Activated CD8-positive, alpha-beta memory T cell treated with anti-CD3 and anti-CD28 coated beads for 48 hours (primary cell): Measurements from ENCODE around the gene WWOX.

Experiments
- DNase-seq, 3 experiments: peaks; one replicate each; pipeline ENCODE4 v3.0.0-alpha.2; 2020; ENCODE audit warnings: low read depth in 2 of 3, low spot score in 2 of 3

WWOX gene

DNA sequence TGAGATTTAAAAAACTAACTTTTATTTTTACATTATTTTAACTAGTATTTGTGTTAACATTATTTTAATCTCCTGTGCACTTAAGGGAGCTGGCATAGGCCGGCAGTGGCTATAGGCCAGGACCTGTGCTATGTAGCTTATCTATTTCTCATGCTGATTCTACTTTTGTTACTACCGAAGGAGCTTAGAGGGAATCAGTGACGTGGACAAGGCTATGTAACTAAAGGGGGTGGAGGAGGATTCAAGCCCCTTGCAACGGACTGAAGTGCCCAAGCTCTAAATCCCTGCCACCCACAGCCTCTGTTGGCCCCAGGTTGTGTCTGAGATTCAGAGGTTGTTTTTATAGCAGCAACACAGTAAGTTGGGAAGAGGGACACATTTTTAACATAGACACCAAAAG lies 356.4 kb downstream of the WWOX start:
- DNase-seq = no peak

DNA sequence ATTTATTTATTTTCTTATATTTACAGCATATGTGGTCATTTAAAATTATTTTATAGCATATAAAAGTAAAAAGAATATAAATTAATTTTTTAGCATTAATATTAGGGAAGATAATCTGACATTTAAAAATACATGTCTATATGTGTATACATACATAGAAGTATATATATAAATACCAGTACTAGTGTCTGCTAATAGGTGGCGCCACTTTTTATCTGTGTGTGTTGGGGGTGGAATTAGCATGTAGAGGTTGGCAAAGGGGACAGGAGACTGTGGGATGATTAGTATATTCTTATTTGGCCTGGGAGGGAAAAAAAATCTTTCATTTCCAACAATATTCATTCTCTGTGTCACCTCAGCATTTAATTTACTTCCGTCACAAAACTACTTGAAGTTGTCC lies 359.1 kb downstream of the WWOX start:
- no peak for DNase-seq

DNA sequence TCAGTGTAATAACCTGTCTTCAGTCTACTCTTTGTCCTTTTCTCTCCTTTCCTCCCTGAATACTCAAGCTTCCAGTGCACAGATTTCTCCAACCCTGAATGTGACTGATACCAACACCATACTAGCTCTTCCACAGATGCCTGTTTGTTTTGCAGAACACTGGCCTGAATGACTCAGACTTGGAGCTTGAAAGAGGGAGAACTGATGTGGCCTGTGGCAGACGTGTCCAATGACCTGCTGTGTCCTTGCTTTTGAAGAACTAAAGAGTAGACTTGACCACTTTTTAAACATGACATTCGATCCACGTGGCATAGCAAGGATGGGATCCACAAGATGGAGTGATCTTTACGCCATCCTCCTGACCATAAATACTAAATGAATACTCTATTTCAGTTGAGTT lies 361.0 kb downstream of the WWOX start:
- no peak for DNase-seq

DNA sequence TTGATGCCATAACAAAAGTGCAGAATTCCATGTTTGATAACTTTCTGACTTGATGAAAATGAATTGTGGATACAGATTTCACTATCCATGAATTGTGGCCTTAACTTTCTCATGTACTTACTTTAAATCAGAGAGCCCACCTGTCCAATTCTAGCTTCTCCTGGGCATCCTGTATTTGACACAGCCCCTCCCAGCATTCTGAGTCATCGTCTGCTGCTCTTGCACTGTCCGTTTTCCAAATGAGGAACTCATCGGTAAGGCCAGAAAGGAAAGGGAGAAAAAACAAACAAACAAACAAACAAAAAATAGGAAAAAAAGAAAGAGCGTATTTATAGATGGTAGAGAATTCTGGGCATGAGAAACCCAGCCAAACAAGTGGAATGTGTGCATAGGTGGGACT lies 361.6 kb downstream of the WWOX start:
- DNase-seq = no peak

DNA sequence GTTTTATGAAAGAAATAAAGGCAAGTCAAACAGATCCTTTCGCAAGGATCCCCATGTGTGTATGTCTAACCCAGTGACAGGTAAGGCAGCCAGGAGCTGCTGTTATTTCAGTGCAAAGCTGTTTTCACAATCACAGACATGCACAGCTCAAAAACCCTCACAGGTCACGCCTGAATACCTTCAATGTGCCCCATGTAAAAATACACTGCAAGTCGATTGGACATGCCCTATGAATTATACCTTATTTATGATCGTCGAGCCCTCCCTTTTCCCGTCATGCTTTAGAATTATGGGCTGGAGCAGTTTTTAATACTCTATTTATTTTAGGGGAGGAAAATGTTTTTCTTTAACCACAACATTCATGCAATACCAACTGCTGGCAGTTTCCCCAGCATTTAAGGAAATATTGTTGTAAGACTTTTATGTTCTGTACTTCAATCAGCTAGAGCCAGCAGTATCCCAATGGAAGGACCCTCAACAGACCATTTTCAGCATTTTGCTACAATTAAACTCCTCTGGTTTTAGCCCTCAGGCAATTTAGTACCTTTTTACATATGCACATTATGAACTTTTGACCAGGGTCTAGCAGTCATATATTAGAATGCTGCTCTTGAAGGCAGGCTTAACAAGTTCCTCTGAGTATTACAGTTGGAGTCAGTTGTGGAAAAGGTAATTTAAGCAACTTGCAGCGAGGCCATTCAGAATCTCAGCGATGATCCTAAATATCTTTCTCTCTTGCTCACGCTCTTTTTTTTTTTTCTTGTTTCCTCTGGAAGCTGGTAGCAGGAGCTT lies 362.2 kb downstream of the WWOX start:
- DNase-seq = no peak

DNA sequence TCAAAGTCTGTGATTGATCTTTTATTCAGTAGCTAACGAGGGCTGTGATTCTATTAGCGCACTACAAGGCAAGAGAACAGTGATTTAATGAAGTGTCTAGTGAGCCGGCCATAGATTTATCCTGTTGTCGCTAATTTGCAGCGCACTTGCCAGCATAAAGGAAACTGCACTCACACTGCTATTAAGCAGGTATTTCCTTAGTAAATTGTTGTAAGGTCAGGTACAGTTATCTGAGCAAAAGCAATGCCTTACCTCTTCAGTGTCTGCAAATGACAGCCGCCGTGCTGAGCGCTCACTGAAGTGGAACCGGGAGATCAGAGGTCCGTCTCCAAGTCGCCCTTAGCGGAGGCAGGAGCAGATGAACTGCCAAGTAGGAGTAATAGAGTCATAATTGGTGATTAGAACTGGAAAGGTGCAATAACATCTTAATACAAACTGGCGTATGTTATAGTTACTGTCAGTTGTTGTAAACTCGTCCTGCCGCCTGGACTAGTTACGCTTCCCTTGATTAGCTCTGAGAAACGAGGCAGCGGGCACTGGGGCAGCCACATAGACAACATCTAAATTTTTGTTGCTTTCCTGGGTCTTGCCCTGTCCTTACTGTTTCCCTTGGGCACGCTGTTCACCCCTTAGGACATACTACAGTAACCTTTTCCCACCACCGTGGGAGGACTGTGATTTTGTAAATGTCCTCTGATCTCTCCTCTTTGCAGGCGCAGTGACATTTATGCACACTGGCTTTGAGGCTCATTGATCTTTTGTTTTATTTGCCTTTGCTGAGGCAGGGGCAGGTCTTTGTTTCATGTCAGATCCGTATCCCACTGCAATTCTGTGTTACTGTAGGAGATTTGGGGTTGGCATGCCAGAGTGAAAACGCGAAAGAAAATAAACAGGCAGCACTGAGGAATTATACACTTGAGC lies 363.1 kb downstream of the WWOX start:
- no peak for DNase-seq

DNA sequence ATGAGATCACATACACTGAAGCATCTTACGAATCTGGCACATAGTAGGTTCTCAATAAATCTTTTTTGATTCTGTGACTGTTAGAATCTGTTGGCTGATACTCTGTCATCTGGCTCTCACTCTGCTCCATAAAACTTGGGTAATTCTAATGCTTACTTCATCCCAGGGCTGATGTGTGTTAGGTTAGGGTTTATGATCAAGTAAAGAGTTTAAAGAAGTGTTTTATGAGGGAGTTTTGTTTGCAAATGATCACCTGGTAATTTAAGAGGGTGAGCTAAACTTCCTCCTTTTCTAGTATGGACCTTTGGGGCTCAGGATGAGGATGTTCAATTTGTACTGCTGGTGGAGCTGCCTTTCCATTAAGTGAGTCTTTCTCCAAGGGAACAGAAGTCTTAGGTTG lies 364.1 kb downstream of the WWOX start:
- no peak for DNase-seq

DNA sequence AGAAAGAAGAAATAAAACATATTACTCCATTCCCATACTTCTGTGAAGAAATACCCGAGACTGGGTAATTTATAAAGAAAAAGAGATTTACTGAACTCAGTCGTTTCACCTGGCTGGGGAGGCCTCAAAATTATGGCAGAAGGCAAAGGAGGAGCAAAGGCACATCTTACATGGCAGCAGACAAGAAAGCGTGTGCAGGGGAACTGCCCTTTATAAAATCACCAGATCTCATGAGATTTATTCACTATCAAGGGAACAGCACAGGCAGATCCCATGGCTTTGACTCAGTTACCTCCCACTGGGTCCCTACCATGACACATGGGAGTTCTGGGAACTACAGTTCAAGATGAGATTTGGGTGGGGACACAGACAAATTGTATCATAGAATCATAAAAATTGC lies 365.4 kb downstream of the WWOX start:
- DNase-seq = no peak

DNA sequence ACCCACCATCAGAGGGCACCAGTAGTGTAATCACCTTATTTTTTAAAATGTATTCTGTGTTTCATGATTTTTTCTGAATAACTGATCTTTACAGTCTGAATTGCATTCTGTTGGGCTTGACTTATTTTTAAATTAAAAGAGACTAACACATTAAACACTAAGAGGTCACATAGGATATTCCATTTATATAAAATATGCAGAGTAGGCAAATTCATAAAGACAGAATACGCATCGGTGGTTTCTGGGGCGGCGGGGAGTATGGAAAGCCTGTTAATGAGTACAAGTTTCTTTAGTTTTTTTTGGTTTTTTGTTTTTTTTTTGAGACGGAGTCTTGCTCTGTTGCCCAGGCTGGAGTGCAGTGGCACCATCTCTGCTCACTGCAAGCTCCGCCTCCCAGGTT lies 366.3 kb downstream of the WWOX start:
- no peak for DNase-seq

DNA sequence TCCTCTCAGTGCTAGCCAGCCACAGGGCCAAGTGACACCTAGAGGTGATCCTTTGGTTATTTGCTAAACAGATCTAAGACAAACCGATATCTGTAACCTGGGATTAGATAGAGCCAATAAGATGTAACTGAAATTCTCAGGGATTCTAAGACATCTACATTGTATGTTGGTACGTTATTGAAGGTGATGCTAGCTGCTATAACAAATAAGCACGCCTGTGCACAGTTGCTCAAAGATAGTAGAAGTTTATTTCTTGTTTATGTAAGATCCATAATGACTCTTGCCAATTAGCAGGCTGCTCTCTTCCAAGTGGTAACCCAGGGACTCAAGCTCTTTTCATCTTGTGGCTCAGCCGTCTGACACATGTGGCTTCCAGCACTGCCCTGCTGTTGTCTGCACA lies 370.3 kb downstream of the WWOX start:
- no peak for DNase-seq

DNA sequence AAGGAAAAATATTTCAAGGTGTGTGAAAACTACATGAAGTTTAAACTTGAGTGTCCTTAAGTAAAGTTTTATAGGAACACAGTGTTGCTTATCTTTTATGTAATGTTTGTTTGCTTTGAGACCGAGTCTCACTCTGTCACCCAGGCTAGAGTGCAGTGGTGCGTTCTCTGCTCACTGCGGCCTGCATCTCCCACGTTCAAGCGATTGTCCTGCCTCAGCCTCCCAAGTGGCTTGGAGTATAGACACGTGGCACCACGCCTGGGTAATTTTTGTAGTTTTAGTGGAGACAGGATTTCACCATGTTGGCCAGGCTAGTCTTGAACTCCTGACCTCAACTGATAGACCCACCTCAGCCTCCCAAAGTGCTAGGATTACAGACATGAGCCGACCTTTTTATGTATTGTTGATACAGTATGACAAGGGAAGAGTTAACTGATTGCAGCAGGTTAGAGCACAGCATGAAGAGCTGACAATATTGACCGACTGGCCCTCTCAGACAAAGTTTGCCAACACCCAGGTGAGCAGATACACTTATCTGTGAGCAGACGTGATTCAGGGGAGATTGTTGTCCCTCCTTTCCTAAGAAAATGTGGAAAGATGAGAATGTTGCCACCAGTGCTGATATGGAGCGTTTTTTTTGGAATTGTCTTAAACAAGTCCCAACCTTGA lies 373.7 kb downstream of the WWOX start:
- no peak for DNase-seq

DNA sequence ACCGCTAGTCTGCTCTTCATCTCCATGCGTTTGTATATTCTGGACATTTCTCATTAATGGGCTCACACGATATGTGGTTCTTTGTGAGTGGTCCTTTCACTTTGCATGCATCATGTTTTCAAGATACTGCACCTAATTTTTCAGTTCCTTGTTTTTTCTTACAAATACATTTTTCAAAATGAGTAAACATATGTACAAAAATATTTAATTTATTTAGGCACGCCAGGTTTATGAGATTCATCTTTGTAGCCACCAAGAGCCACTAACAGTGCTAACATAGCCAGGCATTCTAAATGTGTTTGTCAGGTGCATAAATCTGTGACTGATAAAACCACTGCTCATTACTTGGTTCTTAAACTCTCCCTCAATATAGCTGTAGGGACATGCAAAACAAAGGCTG lies 375.3 kb downstream of the WWOX start:
- no peak for DNase-seq

DNA sequence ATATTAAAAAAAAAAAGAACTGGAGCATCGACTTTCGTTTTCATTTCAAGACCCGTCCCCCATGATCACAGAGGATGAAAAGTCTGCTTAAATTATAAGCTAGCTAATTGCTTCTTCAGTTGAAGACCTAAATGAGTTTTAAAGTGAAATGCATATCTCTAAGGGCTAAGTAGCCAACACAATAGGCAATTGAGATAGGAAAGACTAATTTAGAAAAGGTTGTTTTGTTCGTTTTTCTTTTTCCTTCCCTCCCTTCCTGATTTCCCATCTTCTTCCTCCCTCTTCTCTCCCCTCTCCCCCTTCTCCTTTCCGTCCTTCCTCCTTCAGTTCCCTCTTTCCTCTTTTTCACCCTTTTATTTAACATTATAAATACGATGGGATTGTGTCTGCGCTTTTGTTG lies 377.2 kb downstream of the WWOX start:
- no peak for DNase-seq

DNA sequence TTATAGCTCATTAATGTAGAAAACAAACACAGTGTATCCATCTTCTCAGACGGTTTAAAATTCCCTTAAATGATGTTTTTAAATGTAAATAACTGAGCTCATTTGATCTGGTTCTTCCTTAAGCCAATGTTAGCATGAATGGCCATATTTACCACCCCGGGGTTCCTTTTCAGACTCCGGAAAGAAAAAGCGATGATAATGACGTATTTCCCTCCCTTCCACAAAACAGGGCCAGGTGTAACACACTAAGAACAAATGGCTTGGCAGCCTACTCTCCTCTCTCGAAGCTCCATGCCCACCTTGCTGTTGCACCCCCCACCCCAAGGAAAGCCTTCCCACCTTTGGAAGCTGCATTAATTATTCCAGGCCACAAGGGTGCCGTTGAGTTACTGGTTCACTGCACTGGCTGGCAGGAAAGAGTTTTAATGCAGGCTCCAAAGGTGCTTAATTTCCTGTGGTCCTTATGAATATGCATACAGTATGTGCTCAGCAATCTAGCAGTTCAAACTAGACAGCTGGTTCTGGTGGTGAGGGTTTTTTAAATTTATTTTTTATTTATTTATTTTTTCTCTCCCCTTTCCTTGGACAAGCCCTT lies 378.9 kb downstream of the WWOX start:
- no peak for DNase-seq

DNA sequence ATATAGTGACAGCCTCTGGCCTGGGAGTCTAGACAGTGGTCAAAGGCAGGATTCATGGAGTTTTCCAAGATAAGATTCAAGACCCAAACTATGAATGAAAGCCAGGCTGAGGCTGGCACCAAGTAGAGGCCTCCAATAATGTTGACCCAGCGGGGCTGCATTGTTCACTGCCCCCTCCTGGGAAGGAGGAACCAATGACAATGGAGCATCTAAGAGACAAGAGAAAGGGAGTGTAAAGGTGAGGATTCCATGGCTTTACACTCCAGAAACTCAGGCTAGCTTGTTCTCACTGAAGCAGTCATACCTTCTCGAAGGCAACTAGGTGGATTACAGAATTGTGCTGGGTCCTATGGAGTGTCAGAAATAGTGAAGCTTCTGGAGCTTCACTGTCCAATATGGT lies 380.3 kb downstream of the WWOX start:
- no peak for DNase-seq

DNA sequence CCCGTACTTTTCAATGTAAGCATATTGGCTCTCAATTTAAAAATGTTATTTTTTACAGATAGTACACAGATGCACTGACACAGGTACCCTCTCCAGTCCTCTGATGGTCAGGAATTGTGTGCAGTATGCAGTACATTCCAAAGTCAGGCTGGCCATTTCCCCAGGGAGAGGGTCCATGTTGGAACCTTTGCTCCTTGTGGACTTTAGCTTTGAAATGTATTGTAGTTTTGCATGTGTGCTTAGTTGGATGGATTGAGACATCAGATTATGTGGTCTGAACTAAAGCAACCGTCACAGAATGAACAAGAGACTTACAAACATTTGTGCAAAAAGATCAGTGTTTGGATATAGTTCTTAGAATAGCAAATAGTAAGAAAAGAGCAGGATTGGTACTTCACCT lies 381.1 kb downstream of the WWOX start:
- DNase-seq = no peak

DNA sequence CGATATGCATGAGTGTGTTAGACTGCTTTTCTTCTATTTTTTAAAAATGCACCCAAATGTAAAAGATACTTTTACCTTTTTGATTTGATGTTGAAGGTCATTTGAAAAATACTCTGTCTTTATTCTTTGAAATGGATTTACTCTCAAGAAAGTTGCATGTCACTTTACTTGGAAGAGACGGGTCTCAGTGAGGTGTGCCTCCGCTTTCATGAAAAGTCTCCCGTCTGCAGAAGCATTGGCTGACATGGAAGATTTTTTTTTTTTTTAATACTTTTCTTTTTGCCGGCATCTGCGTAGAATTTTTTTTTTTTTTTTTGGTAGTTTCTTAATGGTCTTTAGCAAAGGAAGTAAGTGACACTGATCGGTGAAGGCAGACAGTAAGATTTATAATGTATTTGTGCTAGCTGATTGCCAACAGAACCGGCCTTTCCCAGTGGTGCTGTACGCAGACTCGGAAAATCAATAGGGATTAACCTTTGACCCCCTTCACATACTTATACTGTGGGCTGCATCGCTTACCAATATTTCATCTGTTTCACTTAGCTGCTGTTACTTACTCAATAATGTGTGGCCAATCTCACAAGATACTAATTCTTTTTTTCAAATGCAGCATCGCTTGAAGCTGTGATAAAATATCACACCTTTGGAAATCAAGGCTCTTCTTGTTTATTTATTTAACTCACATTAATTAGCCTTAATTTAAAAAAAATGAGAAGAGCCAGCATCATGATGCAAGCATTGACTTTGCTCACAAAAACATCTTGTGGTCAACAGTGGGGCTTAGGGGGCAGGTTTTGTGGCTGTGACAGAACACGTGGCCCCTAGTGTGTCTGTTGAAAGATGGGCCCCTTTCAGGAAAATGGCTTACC lies 383.9 kb downstream of the WWOX start:
- no peak for DNase-seq

DNA sequence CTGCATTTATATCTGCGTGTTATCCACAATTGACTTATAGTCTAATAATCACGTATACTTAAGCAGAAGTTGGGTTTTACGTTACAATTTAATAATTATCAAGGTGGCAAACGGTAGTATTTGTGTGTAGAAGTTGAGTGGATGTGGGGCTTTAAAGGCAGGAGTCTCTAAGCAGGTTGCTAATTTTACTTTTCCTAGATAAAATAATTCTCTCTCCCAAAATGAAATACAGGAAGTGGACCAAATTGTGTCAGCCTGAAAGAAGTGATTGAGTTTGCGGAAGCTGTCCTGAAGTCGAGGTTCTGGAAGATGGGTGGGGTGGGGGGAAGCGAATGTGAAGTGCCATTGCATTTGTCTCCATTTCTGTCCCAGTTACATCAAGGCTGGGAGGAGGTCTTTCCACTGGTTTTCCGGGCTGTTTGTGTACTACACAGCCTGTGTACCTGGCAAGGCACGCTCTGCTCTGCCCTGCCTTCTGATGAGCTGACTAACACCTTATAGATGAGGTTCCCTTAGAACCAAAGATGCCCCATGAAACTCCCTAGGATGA lies 385.1 kb downstream of the WWOX start:
- no peak for DNase-seq

DNA sequence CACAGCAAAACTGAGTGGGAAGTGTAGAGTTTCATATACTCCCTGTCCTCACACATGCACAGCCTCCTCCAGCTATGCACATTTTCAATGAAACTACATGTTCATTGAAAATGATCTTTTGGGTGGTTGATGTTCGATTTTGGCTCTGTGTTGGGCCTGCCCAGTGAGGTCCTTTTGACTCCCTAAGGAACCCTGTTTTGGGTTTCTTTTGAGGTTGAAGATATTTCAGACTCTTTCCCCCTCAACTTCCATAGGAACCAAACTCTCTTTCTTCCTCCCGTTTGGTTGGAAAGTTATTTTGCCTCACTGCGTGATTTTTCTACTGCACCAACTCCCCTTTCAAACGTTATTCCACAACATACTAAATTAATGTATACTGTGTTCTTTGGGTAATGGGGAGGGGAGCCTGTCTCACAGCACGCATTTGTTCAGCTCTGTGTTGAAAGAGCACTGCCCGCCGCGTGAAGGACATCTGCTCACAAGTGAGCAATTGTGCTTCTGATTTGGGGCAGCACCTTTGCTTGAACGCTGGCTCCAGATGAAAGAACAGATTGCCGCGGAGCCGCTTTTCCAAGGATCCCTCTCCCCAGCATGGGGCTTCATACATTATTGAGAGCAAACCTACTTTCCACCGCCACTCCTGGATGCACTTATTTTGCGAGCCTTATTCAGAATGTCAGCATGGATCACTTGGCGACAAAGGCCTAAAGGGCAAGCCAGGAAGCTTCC lies 385.9 kb downstream of the WWOX start:
- no peak for DNase-seq

DNA sequence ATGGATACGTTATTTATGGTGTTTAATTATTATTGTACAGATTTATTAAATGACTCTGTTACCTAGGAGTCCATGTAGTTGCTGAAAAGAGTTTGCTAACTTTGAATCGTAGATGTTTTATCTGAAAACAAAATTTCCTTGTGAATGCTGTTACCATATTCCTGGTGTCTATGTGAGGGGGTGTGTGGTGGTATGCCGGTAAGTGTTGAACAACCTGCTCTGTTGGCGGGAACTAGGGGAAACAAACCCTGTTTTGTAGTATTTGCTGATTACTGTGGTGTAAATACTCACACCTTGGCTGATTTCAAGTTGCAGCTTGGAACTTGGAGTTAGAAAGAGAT lies 386.4 kb downstream of the WWOX start:
- DNase-seq = no peak
